ENCODE data around the gene PPT1.

Gene PPT1

DNA sequence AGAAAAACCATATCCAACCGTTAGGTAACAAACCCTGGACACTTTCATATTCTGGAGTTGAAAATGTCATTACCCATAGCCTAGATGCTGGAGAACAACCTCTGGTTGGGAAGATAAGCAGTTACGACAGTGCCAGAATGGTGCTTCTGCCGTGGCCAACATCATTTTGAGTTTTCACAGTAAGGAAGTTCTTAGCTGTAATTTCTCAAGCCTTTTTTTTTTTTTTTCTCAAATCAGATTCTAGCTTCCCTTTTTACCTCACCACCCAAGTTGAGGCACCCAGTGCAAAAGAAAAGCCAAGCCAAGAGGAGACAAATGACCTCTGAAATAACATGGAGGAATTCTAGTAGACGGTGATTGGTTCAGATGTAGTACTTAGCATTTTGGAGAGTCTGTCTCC, 21.8 kb downstream of the PPT1 start:
- no peak for DNase-seq
- H3K4me1 ChIP-seq (ENCODE audit: low read length): no peaks in the 10 kb centered on the region
- no peak overlapping the region for H3K4me3 ChIP-seq (ENCODE audit: low read length)
- no peaks in the 10 kb centered on the region for H3K9me3 ChIP-seq (replicated peaks; ENCODE audit: insufficient read depth, low read length)
- no peaks in the 10 kb centered on the region for H3K27me3 ChIP-seq (replicated peaks; ENCODE audit: insufficient read depth, low read length)
- no peak overlapping the region for H3K4me2 ChIP-seq (ENCODE audit: low read depth, low read length)
- H3K27ac ChIP-seq (ENCODE audit: low read length): no peak overlapping the region
- no peak overlapping the region for H2AFZ ChIP-seq (ENCODE audit: low read length)
- H3K9ac ChIP-seq (ENCODE audit: low read length): no peak overlapping the region
- H4K20me1 ChIP-seq (ENCODE audit: insufficient read depth, low read length): no peaks in the 10 kb centered on the region
- no peaks in the 10 kb centered on the region for H3K79me2 ChIP-seq (ENCODE audit: low read length)
- H3K9me2 ChIP-seq (replicated peaks; ENCODE audit: insufficient read depth, low read length): no peaks in the 10 kb centered on the region
- H3F3A ChIP-seq (ENCODE audit: insufficient read depth, low read length): peaks cover 20% of the 10 kb centered on the region
- peaks cover 11% of the 10 kb centered on the region for H3K36me3 ChIP-seq (replicated peaks; ENCODE audit: insufficient read depth, low read length)
- TF ChIP-seq EZH2 (optimal IDR thresholded peaks at IDR 0.05; ENCODE audit: low read depth, low read length): no peak
- TF ChIP-seq EZH2phosphoT487 (IDR thresholded peaks at IDR 0.05; ENCODE audit: low read length): no peak
- TF ChIP-seq CTCF (IDR thresholded peaks at IDR 0.05; ENCODE audit: low read length): no peak

DNA sequence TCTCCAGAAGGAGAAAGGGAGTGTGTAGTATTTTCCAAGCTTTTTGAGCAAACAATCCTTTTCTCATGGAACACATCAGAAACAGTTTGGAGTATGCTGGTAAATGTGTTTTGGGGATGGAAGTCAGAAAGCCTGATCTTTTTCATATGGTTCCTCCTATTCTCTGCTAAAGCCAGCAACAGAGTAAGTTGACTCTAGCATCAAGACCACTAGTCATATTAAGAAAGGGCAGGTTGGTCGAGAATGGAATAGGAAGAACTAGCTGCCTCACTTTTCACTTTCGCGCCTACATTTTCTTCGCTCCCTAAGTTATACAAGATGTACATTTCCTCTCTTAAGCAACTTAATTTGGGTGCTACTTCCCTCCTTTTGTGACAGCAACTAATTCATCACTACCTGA, 24.0 kb downstream of the PPT1 start:
- H3K4me2 ChIP-seq (ENCODE audit: low read depth, low read length): no peak overlapping the region
- no peaks in the 10 kb centered on the region for H3K9me2 ChIP-seq (replicated peaks; ENCODE audit: insufficient read depth, low read length)
- no peak overlapping the region for H3K27ac ChIP-seq (ENCODE audit: low read length)
- no peak for TF ChIP-seq EZH2phosphoT487 (IDR thresholded peaks at IDR 0.05; ENCODE audit: low read length)
- TF ChIP-seq EZH2 (optimal IDR thresholded peaks at IDR 0.05; ENCODE audit: low read depth, low read length): no peak
- no peak for TF ChIP-seq CTCF (IDR thresholded peaks at IDR 0.05; ENCODE audit: low read length)
- H3K36me3 ChIP-seq (replicated peaks; ENCODE audit: insufficient read depth, low read length): peaks cover 11% of the 10 kb centered on the region
- H3F3A ChIP-seq (ENCODE audit: insufficient read depth, low read length): peaks cover 20% of the 10 kb centered on the region
- no peaks in the 10 kb centered on the region for H3K27me3 ChIP-seq (replicated peaks; ENCODE audit: insufficient read depth, low read length)
- no peaks in the 10 kb centered on the region for H4K20me1 ChIP-seq (ENCODE audit: insufficient read depth, low read length)
- no peak overlapping the region for H3K9ac ChIP-seq (ENCODE audit: low read length)
- no peak overlapping the region for H3K4me3 ChIP-seq (ENCODE audit: low read length)
- H3K4me1 ChIP-seq (ENCODE audit: low read length): no peaks in the 10 kb centered on the region
- DNase-seq: no peak
- no peak overlapping the region for H2AFZ ChIP-seq (ENCODE audit: low read length)
- H3K9me3 ChIP-seq (replicated peaks; ENCODE audit: insufficient read depth, low read length): no peaks in the 10 kb centered on the region
- H3K79me2 ChIP-seq (ENCODE audit: low read length): no peaks in the 10 kb centered on the region

GRCh38 chr1:40072142-40072541, 24.9 kb downstream of the PPT1 start:
- TF ChIP-seq CTCF (IDR thresholded peaks at IDR 0.05; ENCODE audit: low read length) (no peak), EZH2 (optimal IDR thresholded peaks at IDR 0.05; ENCODE audit: low read depth, low read length) (no peak), EZH2phosphoT487 (IDR thresholded peaks at IDR 0.05; ENCODE audit: low read length) (no peak)
- Histone ChIP-seq H3K9me2 (replicated peaks; ENCODE audit: insufficient read depth, low read length) (no peaks in the 10 kb centered on the region), H3K9me3 (replicated peaks; ENCODE audit: insufficient read depth, low read length) (no peaks in the 10 kb centered on the region), H2AFZ (ENCODE audit: low read length) (no peak overlapping the region), H3K4me1 (ENCODE audit: low read length) (no peaks in the 10 kb centered on the region), H3K4me3 (ENCODE audit: low read length) (no peak overlapping the region), H3K79me2 (ENCODE audit: low read length) (0 out of 2 replicates have a peak, but pooled peaks cover 3% of the 10 kb centered on the region), H3F3A (ENCODE audit: insufficient read depth, low read length) (peaks cover 20% of the 10 kb centered on the region), H3K36me3 (replicated peaks; ENCODE audit: insufficient read depth, low read length) (peaks cover 13% of the 10 kb centered on the region), H3K9ac (ENCODE audit: low read length) (no peak overlapping the region), H3K27ac (ENCODE audit: low read length) (no peak overlapping the region), H3K27me3 (replicated peaks; ENCODE audit: insufficient read depth, low read length) (no peaks in the 10 kb centered on the region), H4K20me1 (ENCODE audit: insufficient read depth, low read length) (no peaks in the 10 kb centered on the region), H3K4me2 (ENCODE audit: low read depth, low read length) (no peak overlapping the region)
- DNase-seq: no peak
